ENCODE results near the gene PKIG. TPM values are rescaled to one million over a fixed set of nuclear protein-coding genes. Genes with fewer than 3 reads are reported as not detected.
A peak's percentile ranks its signal among the peaks of the same experiment; 100 is the strongest.

Gene PKIG
- total RNA-seq, 2 donors from 2014 or later: 24.4 to 46.1 TPM

DNA sequence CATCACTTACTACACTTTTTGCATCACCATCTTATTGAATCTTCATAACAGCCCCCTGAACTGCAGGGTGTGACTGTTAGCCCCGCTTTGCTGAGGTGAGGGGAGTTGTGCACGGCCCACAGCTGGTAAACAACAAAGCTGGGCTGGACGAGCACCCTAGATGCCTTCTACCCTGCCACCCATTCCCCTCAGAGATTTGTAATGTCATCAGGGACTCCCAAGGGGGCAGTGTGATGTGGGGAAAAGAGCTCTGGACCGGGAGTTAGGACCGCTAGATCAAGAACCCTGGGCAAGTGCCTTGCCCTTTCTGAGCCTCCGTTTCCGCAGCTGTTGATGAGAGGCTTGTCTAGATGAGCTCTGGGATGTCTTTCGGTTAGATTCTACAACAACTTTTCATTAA lies 20.9 kb downstream of the PKIG start:
- Histone ChIP-seq H3K27ac (no peak overlapping the region), H3K36me3 (no peaks in the 10 kb centered on the region), H3K4me3 (no peak overlapping the region), H3K4me1 (peaks cover 5% of the 10 kb centered on the region), H3K9ac (ENCODE audit: low read depth in 2 of 2, low read length in 2 of 2) (no peak overlapping the region), H3K9me3 (no peaks in the 10 kb centered on the region), H3K27me3 (no peaks in the 10 kb centered on the region)
- intact Hi-C loops (cut with DNase I): loop anchor here (5.0 kb wide), 1 partner anchor 61 kb away; no protein-coding TSS in a partner anchor
- TF ChIP-seq, protein P1, sequence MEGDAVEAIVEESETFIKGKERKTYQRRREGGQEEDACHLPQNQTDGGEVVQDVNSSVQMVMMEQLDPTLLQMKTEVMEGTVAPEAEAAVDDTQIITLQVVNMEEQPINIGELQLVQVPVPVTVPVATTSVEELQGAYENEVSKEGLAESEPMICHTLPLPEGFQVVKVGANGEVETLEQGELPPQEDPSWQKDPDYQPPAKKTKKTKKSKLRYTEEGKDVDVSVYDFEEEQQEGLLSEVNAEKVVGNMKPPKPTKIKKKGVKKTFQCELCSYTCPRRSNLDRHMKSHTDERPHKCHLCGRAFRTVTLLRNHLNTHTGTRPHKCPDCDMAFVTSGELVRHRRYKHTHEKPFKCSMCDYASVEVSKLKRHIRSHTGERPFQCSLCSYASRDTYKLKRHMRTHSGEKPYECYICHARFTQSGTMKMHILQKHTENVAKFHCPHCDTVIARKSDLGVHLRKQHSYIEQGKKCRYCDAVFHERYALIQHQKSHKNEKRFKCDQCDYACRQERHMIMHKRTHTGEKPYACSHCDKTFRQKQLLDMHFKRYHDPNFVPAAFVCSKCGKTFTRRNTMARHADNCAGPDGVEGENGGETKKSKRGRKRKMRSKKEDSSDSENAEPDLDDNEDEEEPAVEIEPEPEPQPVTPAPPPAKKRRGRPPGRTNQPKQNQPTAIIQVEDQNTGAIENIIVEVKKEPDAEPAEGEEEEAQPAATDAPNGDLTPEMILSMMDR (IDR thresholded peaks at IDR 0.05): no peak
- DNase-seq: no peak

DNA sequence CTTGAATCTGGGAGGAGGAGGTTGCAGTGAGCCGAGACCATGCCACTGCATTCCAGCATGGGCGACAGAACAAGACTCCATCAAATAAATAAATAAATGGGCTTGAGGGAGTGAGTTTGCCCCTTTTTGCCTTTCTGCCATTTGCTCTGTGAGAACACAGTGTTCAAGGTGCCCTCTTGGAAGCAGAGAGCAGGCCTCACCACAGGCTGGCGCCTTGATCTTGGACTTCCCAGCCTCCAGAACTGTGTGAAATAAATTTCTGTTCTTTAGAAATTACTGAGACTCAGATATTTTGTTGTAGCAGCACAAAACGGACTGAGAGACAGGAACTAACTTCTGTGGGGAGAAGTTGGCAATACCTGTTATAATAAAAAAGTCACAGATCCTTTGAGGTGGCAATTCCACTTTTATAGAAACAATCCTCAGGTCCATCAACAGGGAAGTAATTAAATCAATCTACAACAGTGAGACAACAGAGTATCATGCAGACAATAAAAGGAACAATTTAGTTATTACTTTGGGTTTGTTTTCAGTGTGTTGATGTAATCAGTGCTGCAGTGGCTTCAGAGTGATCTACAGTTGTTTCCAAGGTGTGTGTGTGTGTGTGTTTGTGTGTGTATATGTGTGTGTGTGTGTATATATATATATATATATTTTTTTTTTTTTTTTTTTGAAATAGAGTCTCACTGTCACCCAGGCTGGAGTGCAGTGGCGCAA lies 24.5 kb downstream of the PKIG start:
- no peaks in the 10 kb centered on the region for H3K27me3 ChIP-seq

DNA sequence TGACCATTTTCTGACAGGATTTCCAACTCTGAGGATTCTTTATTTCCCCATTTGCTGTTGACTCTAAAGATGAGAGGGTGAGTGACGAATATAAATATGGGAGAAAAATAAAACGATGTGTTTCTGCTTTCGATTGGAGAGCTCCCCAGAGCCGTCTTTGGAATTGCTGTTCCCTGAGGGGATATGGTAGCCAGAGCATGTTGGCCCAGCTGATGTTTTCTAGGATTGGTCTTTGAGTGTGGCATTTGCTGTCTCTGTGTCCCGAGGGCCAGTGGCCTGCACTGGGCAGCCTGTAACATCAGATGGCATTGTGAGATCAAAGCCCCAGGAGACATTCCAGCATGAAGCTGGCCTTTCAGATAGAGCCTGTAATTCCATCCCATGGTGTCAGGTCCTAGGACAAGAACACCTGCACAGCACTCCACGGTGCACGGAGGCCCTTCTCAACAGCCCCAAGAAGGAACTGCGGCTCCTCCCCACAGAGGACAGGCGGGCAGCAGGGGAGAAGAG lies 26.7 kb downstream of the PKIG start:
- intact Hi-C loops (cut with DNase I): no loop called here
- Histone ChIP-seq H3K4me1 (peaks cover 11% of the 10 kb centered on the region), H3K4me3 (no peak overlapping the region), H3K27ac (peak overlapping the region; percentile 35), H3K27me3 (no peaks in the 10 kb centered on the region), H3K9me3 (no peaks in the 10 kb centered on the region), H3K9ac (ENCODE audit: low read depth in 2 of 2, low read length in 2 of 2) (peak overlapping the region in 1 of 2 donors; percentile 79), H3K36me3 (no peaks in the 10 kb centered on the region)
- TF ChIP-seq, protein P1 (IDR thresholded peaks at IDR 0.05): no peak
- no peak for DNase-seq

More for the DNA sequence above, 24.5 kb downstream of the PKIG start:
- no peaks in the 10 kb centered on the region for H3K36me3 ChIP-seq
- H3K9ac ChIP-seq (ENCODE audit: low read depth in 2 of 2, low read length in 2 of 2): no peak overlapping the region
- H3K27ac ChIP-seq: peak overlapping the region; percentile 9
- H3K4me3 ChIP-seq: no peak overlapping the region
- DNase-seq: no peak
- intact Hi-C loops (cut with DNase I): no loop called here
- TF ChIP-seq, protein P1 (IDR thresholded peaks at IDR 0.05): no peak
- H3K9me3 ChIP-seq: no peaks in the 10 kb centered on the region
- peaks cover 11% of the 10 kb centered on the region for H3K4me1 ChIP-seq

DNA sequence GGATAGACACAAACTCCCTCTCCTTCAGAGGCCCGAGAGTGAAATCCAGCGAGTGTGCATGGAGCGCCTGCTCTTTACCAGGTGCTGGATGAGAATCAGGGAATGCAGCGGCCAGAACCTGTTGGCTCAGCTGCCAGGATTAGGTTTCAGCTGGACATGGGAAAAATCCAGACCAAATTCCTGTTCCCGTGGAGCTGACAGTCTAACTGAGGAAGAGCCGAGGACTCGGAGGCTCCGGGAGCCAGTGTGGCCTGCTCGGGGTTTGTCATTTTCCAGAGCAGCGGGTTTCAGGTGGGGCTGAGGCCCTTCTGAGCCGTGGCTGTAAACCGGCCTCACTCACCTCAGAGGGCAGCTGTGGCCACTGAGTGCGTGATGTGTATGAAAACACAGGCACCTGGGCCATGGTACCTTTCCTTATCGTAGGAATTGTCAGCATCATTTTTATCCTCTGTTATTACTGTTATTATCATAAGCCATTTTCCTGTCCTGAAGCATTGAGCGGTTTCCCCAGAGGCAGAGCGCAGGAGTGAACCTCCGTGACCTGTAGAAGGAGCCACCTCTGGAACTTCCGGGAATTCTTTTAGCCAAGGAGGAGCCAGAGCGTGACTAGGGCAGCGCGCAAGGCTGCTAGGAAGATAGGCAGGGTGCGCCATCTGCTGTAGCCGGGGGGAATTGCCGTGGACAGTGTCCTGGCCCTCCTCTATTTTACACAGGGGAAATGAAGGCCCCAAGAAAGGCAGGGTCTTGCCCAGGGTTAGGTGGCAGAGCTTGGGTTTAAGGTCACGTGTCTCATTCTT lies 27.3 kb downstream of the PKIG start:
- H3K9ac ChIP-seq (ENCODE audit: low read depth in 2 of 2, low read length in 2 of 2): peak overlapping the region in 1 of 2 donors; percentile 79
- H3K9me3 ChIP-seq: no peaks in the 10 kb centered on the region
- no peaks in the 10 kb centered on the region for H3K36me3 ChIP-seq
- DNase-seq: peak; percentile 95
- peaks cover 11% of the 10 kb centered on the region for H3K4me1 ChIP-seq
- intact Hi-C loops (cut with DNase I): loop anchor here (5.0 to 10.0 kb wide), 3 partner anchors 72 to 395 kb away; partner anchors contain the start of gene OSER1
- TF ChIP-seq, protein P1 (IDR thresholded peaks at IDR 0.05): peak; percentile 96
- no peak overlapping the region for H3K4me3 ChIP-seq
- no peaks in the 10 kb centered on the region for H3K27me3 ChIP-seq
- H3K27ac ChIP-seq: peak overlapping the region; percentile 35

DNA sequence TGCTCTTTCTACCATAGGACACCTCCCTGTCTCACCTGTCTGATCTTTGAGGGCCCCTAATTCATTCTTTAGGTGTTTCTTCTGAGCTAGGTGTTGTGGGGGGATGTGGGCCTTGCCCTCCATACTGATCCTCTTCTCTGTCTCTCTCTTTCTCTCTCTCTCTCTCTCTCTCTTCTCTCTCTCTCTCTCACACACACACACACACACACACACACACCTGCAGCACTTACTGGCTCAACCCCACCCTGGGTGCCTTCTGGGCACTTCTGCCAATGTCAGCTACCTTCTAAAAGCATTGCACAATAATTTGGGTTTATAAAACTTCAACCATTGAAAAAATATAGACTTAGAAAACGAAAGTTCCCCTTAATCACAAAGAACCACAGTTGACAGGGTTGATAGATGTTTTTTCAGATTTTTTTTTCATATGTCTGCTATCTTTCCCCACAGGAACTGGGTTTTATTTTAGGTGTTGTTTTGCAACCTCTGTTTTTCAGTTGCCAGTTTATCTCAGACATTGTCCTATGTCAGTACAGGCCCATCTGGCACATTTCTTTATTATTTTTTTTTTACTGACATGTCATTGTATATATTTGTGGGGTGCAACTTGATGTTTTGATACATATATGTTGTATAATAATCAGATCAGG lies 28.1 kb downstream of the PKIG start:
- H3K9ac ChIP-seq (ENCODE audit: low read depth in 2 of 2, low read length in 2 of 2): no peak overlapping the region

More for the DNA sequence above, 28.1 kb downstream of the PKIG start:
- TF ChIP-seq, protein P1 (IDR thresholded peaks at IDR 0.05): no peak
- intact Hi-C loops (cut with DNase I): loop anchor here (5.0 to 10.0 kb wide), 3 partner anchors 73 to 396 kb away; partner anchors contain the start of gene OSER1
- Histone ChIP-seq H3K27me3 (no peaks in the 10 kb centered on the region), H3K36me3 (no peaks in the 10 kb centered on the region), H3K4me3 (no peak overlapping the region), H3K9me3 (no peaks in the 10 kb centered on the region), H3K4me1 (peaks cover 11% of the 10 kb centered on the region), H3K27ac (peak overlapping the region; percentile 35)
- no peak for DNase-seq

Data from colonic mucosa (tissue), 4 donors.